ENCODE data around the gene TTLL12. TPM values are rescaled to one million over a fixed set of nuclear protein-coding genes. Genes with fewer than 3 reads are reported as not detected.

Gene TTLL12
- total RNA-seq, 2 donors from 2014 or later, result 21.0 to 25.1 TPM

- Histone ChIP-seq H3K27ac (no peak overlapping the region), H3K9me3 (no peaks in the 10 kb centered on the region), H3K4me1 (peaks cover 30% of the 10 kb centered on the region), H3K36me3 (replicated peaks in 1 of 2; ENCODE audit: insufficient read depth in 1 of 2, low read depth in 2 of 2) (no peaks in the 10 kb centered on the region), H3K27me3 (no peaks in the 10 kb centered on the region), H3K4me3 (no peak overlapping the region)
- no peak for TF ChIP-seq POLR2A (IDR thresholded peaks at IDR 0.05)
- no peak for TF ChIP-seq CTCF (IDR thresholded peaks at IDR 0.05)
- DNase-seq, result no peak
- 84 to 94% methylated on average over 9 to 12 of the region's 12 CpGs for WGBS, 2 donors
- no peak for ATAC-seq
- intact Hi-C loops (cut with DNase I), result no loop called here
Observed at GRCh38 chr22:43156413-43156812, 30.5 kb downstream of the TTLL12 start.

- Histone ChIP-seq H3K27ac (no peak overlapping the region), H3K9me3 (no peaks in the 10 kb centered on the region), H3K27me3 (no peaks in the 10 kb centered on the region), H3K36me3 (replicated peaks in 1 of 2; ENCODE audit: insufficient read depth in 1 of 2, low read depth in 2 of 2) (no peaks in the 10 kb centered on the region), H3K4me1 (peaks cover 30% of the 10 kb centered on the region), H3K4me3 (no peak overlapping the region)
- ATAC-seq (no peak), DNase-seq (no peak)
- intact Hi-C loops (cut with DNase I), result no loop called here
- 85 to 90% methylated on average over 4 to 5 of the region's 5 CpGs for WGBS, 2 donors
- TF ChIP-seq CTCF (IDR thresholded peaks at IDR 0.05) (no peak), POLR2A (IDR thresholded peaks at IDR 0.05) (no peak)
Observed at GRCh38 chr22:43155789-43156188, 31.1 kb downstream of the TTLL12 start.

GRCh38 chr22:43154887-43155536 lies 31.9 kb downstream of the TTLL12 start:
- 84 to 88% methylated on average over 15 to 27 of the region's 27 CpGs for WGBS, 2 donors
- no peak for ATAC-seq
- Histone ChIP-seq H3K36me3 (replicated peaks in 1 of 2; ENCODE audit: insufficient read depth in 1 of 2, low read depth in 2 of 2) (no peaks in the 10 kb centered on the region), H3K4me3 (no peak overlapping the region), H3K4me1 (peaks cover 27% of the 10 kb centered on the region), H3K27me3 (no peaks in the 10 kb centered on the region), H3K27ac (no peak overlapping the region), H3K9me3 (no peaks in the 10 kb centered on the region)
- peak in 1 of 4 donors; percentile 58 for DNase-seq
- TF ChIP-seq POLR2A (IDR thresholded peaks at IDR 0.05), result no peak
- no peak for TF ChIP-seq CTCF (IDR thresholded peaks at IDR 0.05)
- intact Hi-C loops (cut with DNase I), result no loop called here

- no peak for DNase-seq
- no peaks in the 10 kb centered on the region for H3K36me3 ChIP-seq (replicated peaks in 1 of 2; ENCODE audit: insufficient read depth in 1 of 2, low read depth in 2 of 2)
- H3K4me1 ChIP-seq, result peaks cover 17% of the 10 kb centered on the region
- no peaks in the 10 kb centered on the region for H3K9me3 ChIP-seq
- no peaks in the 10 kb centered on the region for H3K27me3 ChIP-seq
- H3K4me3 ChIP-seq, result no peak overlapping the region
- no peak for ATAC-seq
- H3K27ac ChIP-seq, result peak overlapping the region in 1 of 4 donors; percentile 44
- 66 to 72% methylated on average over 9 of the region's 9 CpGs for WGBS, 2 donors
- intact Hi-C loops (cut with DNase I), result no loop called here
- TF ChIP-seq POLR2A (IDR thresholded peaks at IDR 0.05) (no peak), CTCF (IDR thresholded peaks at IDR 0.05) (no peak)
Observed at GRCh38 chr22:43153899-43154298, 33.0 kb downstream of the TTLL12 start.
